Esophagus squamous epithelium (tissue), 5 donors: ENCODE results near the gene MYRFL. TPM values are rescaled to one million over a fixed set of nuclear protein-coding genes. Genes with fewer than 3 reads are reported as not detected.

Experiments used
- DNase-seq: peaks from one replicate; lab custom pipeline; 2025; lab: John Stamatoyannopoulos, UW
- H3K27ac ChIP-seq, 4 donors: fragments of 200-600 bp; sonication (generic); one replicate each; pipeline ENCODE4 v1.5.1; 2016 to 2019; ENCODE audit warnings: mild to moderate bottlenecking in 1 of 4
- H3K27me3 ChIP-seq, 4 donors: fragments of 200-600 bp; sonication (generic); 1 replicate in 3 of 4; 2 replicates in 1 of 4; pipeline versions ENCODE4 v1.5.1 to v1.6.0; 2017 to 2021; ENCODE audit warnings: antibody characterized with exemption in 1 of 4
- H3K36me3 ChIP-seq, 3 donors: fragments of 200-600 bp; sonication (generic); one replicate each; pipeline ENCODE4 v1.5.1; 2016 to 2019
- H3K4me1 ChIP-seq, 3 donors: fragments of 200-600 bp; sonication (generic); one replicate each; pipeline ENCODE4 v1.5.1; 2017 to 2019
- H3K4me3 ChIP-seq, 4 donors: fragments of 200-600 bp; sonication (generic); 1 replicate in 3 of 4; 2 replicates in 1 of 4; pipeline ENCODE4 v1.5.1; 2016 to 2019; ENCODE audit warnings: mild to moderate bottlenecking in 2 of 4, moderate library complexity in 1 of 4
- H3K9me3 ChIP-seq, 3 donors: fragments of 200-600 bp; sonication (generic); one replicate each; pipeline ENCODE4 v1.5.1; 2016 to 2019
- POLR2A ChIP-seq, 4 donors: fragments of 450-650 bp; IDR thresholded peaks; one replicate each; pipeline ENCODE4 v1.6.1; 2017; ENCODE audit warnings: antibody characterized with exemption in 4 of 4, mild to moderate bottlenecking in 4 of 4, moderate library complexity in 3 of 4
- WGBS, 2 donors: methylation state at CpG; one replicate each; pipeline ENCODE4 v1.1.5; 2018; 5-methylcytosine and 5-hydroxymethylcytosine counted together
- intact Hi-C: fragments of 100-400 bp; cut with DNase I; formaldehyde crosslinking; loops from one replicate; pipeline ENCODE4 v1.15.0; 2022
- total RNA-seq, 4 donors: library from RNA; depleted of rRNA; stranded (reverse); fragments of >200 nt; gene quantifications; one replicate each; pipeline ENCODE4 v1.1.0, GENCODE V29; 2016
- TF ChIP-seq, protein P1 (sequence below), 6 experiments: fragments of 450-650 bp in 4 of 6; fragments of 200-600 bp in 2 of 6; sonication (generic) in 2 of 6; IDR thresholded peaks; one replicate each; pipeline ENCODE4 v1.5.1; 2016 to 2019; ENCODE audit warnings: antibody characterized with exemption in 6 of 6, mild to moderate bottlenecking in 4 of 6, moderate library complexity in 4 of 6
- donor health status: DM: yes; HTN: yes; CAD: no.

MYRFL gene
- total RNA-seq, 4 donors from 2014 or later, result not detected

DNA sequence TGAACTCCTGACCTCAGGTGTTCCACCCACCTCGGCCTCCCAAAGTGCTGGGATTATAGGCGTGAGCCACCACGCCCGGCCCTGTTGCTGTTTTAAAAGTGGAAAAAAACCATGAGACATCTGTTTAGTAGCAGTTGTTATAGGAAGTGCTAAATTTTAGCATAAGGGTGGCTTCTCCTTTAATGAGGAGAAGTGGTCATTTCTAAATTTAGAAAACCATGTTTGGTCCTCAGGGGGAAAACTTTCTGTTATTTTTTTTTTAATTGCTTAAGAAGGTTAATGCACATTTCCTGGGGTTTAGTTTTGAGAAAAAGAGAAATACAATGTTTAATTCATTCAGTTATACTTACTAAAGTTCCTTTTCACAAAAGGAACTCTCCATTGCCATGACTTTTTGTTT is 102.1 kb downstream of the MYRFL start:
- no peak overlapping the region for H3K4me3 ChIP-seq
- H3K27ac ChIP-seq, result no peak overlapping the region
- intact Hi-C loops, result no loop called here
- no peaks in the 10 kb centered on the region for H3K4me1 ChIP-seq
- WGBS, 2 donors, result 50 to 65% methylated on average over 4 of the region's 4 CpGs
- H3K9me3 ChIP-seq, result no peaks in the 10 kb centered on the region
- no peak for DNase-seq
- H3K27me3 ChIP-seq, result no peaks in the 10 kb centered on the region
- TF ChIP-seq, protein P1, sequence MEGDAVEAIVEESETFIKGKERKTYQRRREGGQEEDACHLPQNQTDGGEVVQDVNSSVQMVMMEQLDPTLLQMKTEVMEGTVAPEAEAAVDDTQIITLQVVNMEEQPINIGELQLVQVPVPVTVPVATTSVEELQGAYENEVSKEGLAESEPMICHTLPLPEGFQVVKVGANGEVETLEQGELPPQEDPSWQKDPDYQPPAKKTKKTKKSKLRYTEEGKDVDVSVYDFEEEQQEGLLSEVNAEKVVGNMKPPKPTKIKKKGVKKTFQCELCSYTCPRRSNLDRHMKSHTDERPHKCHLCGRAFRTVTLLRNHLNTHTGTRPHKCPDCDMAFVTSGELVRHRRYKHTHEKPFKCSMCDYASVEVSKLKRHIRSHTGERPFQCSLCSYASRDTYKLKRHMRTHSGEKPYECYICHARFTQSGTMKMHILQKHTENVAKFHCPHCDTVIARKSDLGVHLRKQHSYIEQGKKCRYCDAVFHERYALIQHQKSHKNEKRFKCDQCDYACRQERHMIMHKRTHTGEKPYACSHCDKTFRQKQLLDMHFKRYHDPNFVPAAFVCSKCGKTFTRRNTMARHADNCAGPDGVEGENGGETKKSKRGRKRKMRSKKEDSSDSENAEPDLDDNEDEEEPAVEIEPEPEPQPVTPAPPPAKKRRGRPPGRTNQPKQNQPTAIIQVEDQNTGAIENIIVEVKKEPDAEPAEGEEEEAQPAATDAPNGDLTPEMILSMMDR (IDR thresholded peaks at IDR 0.05), result no peak
- no peak for TF ChIP-seq POLR2A (IDR thresholded peaks at IDR 0.05)
- H3K36me3 ChIP-seq, result no peaks in the 10 kb centered on the region

DNA sequence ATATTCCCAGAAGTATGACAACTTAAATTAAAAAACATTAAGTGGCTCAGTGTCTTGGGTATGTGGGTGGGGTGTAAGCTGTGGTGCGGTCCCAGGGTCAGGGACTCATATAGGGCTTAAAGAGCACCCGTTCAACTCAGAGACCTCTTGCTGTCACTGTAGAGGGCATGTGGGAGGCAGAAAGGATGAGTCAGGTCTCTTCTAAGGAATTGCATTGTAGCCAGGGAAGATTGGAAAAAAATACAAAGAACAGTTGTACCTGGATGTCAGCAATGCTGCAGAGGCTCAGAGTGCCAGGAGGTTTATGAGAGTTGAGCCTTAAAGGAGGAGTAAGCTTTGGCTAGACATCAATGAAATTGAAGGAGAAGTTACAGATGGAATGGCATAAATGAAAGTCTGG is 104.1 kb downstream of the MYRFL start:
- 44 to 54% methylated on average over 2 of the region's 2 CpGs for WGBS, 2 donors
- Histone ChIP-seq H3K27ac (no peak overlapping the region), H3K36me3 (no peaks in the 10 kb centered on the region), H3K4me3 (no peak overlapping the region), H3K9me3 (no peaks in the 10 kb centered on the region), H3K4me1 (no peaks in the 10 kb centered on the region), H3K27me3 (no peaks in the 10 kb centered on the region)
- no peak for DNase-seq
- no peak for TF ChIP-seq POLR2A (IDR thresholded peaks at IDR 0.05)
- TF ChIP-seq, protein P1 (IDR thresholded peaks at IDR 0.05), result no peak
- intact Hi-C loops, result no loop called here

DNA sequence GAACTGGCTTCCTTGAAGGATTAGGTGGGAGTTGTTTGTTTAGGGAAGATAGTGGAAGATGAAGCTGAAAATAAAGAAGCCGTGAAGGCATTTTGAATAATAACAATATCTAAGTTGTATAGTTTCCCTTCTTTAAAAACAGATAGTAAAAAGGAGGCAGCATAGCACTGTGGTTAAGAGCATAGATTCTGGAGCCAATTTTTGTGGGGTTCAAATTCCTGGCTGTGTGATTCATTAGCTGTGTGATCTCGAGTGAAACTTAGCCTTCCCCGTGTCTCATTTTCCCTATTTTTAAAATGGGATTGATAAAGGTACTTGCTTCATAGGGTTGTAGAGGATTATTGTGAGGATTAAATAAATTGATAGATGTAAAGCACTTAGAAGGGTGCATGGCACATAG is 104.5 kb downstream of the MYRFL start:
- no peaks in the 10 kb centered on the region for H3K9me3 ChIP-seq
- no peak overlapping the region for H3K27ac ChIP-seq
- intact Hi-C loops, result no loop called here
- TF ChIP-seq POLR2A (IDR thresholded peaks at IDR 0.05), result no peak
- TF ChIP-seq, protein P1 (IDR thresholded peaks at IDR 0.05), result no peak
- H3K4me3 ChIP-seq, result no peak overlapping the region
- no peaks in the 10 kb centered on the region for H3K27me3 ChIP-seq
- no peak for DNase-seq
- 25 to 33% methylated on average over 3 of the region's 3 CpGs for WGBS, 2 donors
- no peaks in the 10 kb centered on the region for H3K36me3 ChIP-seq
- no peaks in the 10 kb centered on the region for H3K4me1 ChIP-seq

DNA sequence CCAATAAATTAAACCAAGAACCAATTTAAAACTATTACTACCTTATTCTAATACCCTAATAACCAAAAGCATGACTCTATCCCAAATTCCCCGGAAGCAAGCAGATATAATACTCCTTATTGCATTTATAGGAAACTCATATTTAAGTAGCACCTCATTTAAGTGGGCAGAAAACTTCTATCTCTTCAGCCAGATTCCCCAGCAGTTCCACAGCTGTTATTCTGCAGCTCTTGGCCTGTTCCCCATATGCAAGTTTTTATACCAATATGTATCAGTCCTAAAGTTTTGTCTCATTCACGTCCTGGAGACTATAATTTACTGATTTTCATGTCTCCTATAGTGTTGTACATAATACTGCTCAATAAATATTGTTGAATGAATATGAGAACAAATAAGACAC is 106.5 kb downstream of the MYRFL start:
- H3K36me3 ChIP-seq, result no peaks in the 10 kb centered on the region
- no peaks in the 10 kb centered on the region for H3K27me3 ChIP-seq
- peaks cover 3 to 17% (median 6%) of the 10 kb centered on the region in 3 donors for H3K4me1 ChIP-seq
- WGBS, 2 donors, result 31 to 65% methylated on average over 2 of the region's 2 CpGs
- H3K4me3 ChIP-seq, result no peak overlapping the region
- no peaks in the 10 kb centered on the region for H3K9me3 ChIP-seq
- TF ChIP-seq, protein P1 (IDR thresholded peaks at IDR 0.05), result no peak
- TF ChIP-seq POLR2A (IDR thresholded peaks at IDR 0.05), result no peak
- no peak for DNase-seq
- intact Hi-C loops, result no loop called here
- no peak overlapping the region for H3K27ac ChIP-seq

DNA sequence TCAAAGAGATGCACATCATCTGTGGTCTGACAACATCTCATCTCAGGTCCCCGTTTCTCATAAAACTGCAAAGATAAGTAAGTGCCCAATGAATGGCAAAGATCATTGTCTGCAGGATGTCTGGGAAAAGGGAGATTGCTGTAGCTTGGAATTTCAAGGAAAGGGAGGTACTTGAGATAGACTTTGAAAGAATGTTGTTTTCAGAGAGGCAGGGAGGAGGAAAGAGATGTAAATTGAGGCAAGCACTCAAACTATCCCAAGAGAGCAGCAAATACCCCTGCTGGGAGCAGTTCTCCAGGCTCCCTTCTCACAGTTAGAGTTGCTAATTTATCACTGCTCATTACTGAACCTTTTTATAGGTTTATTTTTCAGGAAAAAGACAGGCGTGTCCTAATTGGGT is 107.1 kb downstream of the MYRFL start:
- Histone ChIP-seq H3K4me3 (no peak overlapping the region), H3K27me3 (no peaks in the 10 kb centered on the region), H3K4me1 (peaks cover 3 to 17% (median 6%) of the 10 kb centered on the region in 3 donors), H3K27ac (no peak overlapping the region), H3K9me3 (no peaks in the 10 kb centered on the region), H3K36me3 (no peaks in the 10 kb centered on the region)
- TF ChIP-seq, protein P1 (IDR thresholded peaks at IDR 0.05), result no peak
- no peak for TF ChIP-seq POLR2A (IDR thresholded peaks at IDR 0.05)
- intact Hi-C loops, result no loop called here
- WGBS, 2 donors, result 79 to 84% methylated on average over 2 of the region's 2 CpGs
- DNase-seq, result no peak
